Thyroid gland (tissue), 4 donors: ENCODE results near the gene PRPF19.

ENCODE experiments used
- POLR2A ChIP-seq, 2 donors: fragments of 450-650 bp; IDR thresholded peaks; one replicate each; pipeline ENCODE4 v1.6.1; 2017; ENCODE audit warnings: antibody characterized with exemption in 2 of 2, mild to moderate bottlenecking in 2 of 2, moderate library complexity in 1 of 2
- TF ChIP-seq, protein P1 (sequence below), 6 experiments: fragments of 200-600 bp in 3 of 6; fragments of 450-650 bp in 3 of 6; sonication (generic) in 3 of 6; IDR thresholded peaks; one replicate each; pipeline ENCODE4 v1.5.1; 2016 to 2019; ENCODE audit warnings: antibody characterized with exemption in 6 of 6, mild to moderate bottlenecking in 2 of 6, inconsistent platforms in 1 of 6, moderate library complexity in 1 of 6

DNA sequence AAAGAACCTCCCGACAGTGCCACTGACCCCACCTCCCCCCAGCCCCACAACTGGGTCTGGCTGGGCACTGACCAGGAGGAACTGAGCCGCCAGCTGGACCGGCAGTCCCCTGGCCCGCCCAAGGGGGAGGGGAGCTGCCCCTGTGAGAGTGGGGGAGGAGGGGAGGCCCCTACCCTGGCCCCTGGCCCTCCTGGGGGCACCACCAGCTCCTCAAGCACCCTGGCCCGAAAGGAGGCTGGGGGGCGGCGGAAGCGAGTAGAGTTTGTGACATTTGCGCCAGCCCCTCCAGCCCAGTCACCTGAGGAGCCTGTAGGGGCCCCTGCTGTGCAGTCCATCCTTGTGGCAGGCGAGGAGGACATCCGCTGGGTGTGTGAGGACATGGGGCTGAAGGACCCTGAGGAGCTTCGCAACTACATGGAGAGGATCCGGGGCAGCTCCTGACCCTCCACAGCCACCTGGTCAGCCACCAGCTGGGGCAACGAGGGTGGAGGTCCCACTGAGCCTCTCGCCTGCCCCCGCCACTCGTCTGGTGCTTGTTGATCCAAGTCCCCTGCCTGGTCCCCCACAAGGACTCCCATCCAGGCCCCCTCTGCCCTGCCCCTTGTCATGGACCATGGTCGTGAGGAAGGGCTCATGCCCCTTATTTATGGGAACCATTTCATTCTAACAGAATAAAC, 30.2 kb upstream of the PRPF19 start:
- TF ChIP-seq, protein P1, sequence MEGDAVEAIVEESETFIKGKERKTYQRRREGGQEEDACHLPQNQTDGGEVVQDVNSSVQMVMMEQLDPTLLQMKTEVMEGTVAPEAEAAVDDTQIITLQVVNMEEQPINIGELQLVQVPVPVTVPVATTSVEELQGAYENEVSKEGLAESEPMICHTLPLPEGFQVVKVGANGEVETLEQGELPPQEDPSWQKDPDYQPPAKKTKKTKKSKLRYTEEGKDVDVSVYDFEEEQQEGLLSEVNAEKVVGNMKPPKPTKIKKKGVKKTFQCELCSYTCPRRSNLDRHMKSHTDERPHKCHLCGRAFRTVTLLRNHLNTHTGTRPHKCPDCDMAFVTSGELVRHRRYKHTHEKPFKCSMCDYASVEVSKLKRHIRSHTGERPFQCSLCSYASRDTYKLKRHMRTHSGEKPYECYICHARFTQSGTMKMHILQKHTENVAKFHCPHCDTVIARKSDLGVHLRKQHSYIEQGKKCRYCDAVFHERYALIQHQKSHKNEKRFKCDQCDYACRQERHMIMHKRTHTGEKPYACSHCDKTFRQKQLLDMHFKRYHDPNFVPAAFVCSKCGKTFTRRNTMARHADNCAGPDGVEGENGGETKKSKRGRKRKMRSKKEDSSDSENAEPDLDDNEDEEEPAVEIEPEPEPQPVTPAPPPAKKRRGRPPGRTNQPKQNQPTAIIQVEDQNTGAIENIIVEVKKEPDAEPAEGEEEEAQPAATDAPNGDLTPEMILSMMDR (IDR thresholded peaks at IDR 0.05): no peak
- TF ChIP-seq POLR2A (IDR thresholded peaks at IDR 0.05): no peak
